Heart left ventricle (tissue), 13 donors: Measurements from ENCODE around the gene TRMU.

ENCODE experiments used
- POLR2A ChIP-seq, 2 donors: fragments of 450-650 bp; IDR thresholded peaks; one replicate each; pipeline ENCODE4 v1.6.1; 2017; ENCODE audit warnings: antibody characterized with exemption in 2 of 2, mild to moderate bottlenecking in 2 of 2, moderate library complexity in 2 of 2
- TF ChIP-seq, protein P1 (sequence below), 12 donors: fragments of 200-600 bp; sonication (generic) in 4 of 12; IDR thresholded peaks; one replicate each; pipeline versions ENCODE4 v1.5.0 to v1.8.0; 2018 to 2022; ENCODE audit warnings: antibody characterized with exemption in 12 of 12, mild to moderate bottlenecking in 5 of 12
- donor health status: ischemic (EF 13 %, LVEDD 7.1; RV severe dilation, severe dysfunction).
- donor health status: DM: no; HTN: yes; CAD: no.
- donor health status: DM: no; HTN: no; CAD: no.
- donor health status: ischemic (EF 25% LVEDD 6.9; RV normal size, moderate dysfunction).
- donor health status: ischemic (EF 25% LVEDD 5.7; RV mildly dilated, moderate dysfunction).
- donor health status: ischemic (EF 35%, LVEDD 5.7; RV mildly dilated, moderate dysfunction).
- donor health status: nonischemic (EF 11% LVEDD 7.7; RV severe dilation, severe dysfunction).
- donor health status: DM: yes; HTN: yes; CAD: no.
- donor health status: PGD.
- donor health status: ischemic (EF 29% LVEDD 5.4; RV normal size, mild dysfunction).
- donor health status: nonischemic (EF 23%, LVEDD 6.1; RV moderate dilation, normal function).

DNA sequence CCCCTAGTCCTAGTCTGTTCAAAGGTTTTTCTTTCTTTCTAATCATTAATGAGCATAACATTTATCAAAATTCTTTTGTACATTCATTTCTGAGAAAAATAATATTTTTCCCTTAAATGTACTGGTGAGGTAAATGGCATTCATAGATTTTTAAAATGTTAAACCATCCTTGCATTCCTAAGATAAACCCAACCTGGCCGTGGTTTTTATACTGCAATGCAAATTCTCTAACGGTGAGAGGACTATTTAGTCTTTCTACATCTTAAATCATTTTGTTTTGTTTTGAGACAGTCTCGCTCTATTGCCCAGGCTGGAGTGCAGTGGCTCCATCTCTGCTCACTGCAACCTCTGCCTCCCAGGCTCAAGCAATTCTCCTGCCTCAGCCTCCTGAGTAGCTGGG lies 40.6 kb downstream of the TRMU start:
- TF ChIP-seq, protein P1, sequence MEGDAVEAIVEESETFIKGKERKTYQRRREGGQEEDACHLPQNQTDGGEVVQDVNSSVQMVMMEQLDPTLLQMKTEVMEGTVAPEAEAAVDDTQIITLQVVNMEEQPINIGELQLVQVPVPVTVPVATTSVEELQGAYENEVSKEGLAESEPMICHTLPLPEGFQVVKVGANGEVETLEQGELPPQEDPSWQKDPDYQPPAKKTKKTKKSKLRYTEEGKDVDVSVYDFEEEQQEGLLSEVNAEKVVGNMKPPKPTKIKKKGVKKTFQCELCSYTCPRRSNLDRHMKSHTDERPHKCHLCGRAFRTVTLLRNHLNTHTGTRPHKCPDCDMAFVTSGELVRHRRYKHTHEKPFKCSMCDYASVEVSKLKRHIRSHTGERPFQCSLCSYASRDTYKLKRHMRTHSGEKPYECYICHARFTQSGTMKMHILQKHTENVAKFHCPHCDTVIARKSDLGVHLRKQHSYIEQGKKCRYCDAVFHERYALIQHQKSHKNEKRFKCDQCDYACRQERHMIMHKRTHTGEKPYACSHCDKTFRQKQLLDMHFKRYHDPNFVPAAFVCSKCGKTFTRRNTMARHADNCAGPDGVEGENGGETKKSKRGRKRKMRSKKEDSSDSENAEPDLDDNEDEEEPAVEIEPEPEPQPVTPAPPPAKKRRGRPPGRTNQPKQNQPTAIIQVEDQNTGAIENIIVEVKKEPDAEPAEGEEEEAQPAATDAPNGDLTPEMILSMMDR (IDR thresholded peaks at IDR 0.05): no peak
- no peak for TF ChIP-seq POLR2A (IDR thresholded peaks at IDR 0.05)
